ENCODE data around the gene BEND7. TPM values are rescaled to one million over a fixed set of nuclear protein-coding genes. Genes with fewer than 3 reads are reported as not detected.
A peak's percentile ranks its signal among the peaks of the same experiment; 100 is the strongest.

Gene BEND7
- total RNA-seq, result 10 to 100 TPM; 19.2 to 20.4 TPM

DNA sequence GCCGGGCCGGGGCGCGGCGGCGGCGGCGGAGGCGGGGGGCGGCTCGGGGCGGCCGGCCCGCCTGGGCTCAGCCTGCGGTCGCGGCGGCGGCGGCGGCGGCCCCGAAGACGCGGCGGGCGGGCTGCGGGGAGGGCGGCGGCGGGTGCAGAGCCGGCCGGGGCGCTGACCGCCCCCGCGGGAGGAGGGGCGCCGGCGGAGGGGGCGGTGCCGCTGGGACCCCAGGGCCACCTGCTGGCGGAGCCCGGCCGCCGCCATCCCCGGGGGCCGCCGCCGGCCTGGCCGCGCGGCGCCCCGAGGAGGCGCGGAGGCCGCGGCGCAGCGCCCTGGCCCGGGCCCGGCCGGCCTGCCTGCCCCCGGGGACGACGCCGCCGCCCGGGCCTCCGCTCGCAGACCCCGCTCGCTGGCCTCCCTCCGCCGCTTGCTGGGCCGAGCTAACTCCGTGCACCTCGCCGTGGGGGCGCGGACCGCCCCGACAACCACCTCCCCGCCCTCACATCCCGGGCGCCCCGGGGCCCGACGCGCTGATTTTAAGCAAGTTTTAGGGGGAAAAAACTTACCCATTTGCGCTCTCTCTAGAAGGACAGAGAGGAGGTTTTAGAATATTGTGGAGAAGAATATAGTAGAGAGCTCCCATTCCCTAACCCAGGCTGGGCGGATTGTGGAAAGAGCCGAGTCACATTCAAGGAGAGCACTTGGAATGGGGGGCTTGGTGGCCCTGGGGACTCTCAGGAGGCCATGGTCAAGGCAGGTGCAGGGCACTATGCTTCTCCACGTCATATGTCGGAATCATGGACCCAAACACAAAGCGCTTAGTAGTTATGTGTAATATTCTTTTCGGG is at the start of gene BEND7:
TSS of gene BEND7 (minus strand) at position 140 of the 839 bp plus-strand sequence. CDS start 481 bp downstream, outside the sequence.
- H3K36me3 ChIP-seq, result no peaks in the 10 kb centered on the region
- DNase-seq, result peak; percentile 23
- H3K4me1 ChIP-seq, result no peaks in the 10 kb centered on the region
- peak within 1 kb of the TSS; percentile 67 to 77 for H3K9ac ChIP-seq (ENCODE audit: low read depth in 2 of 2, low read length in 2 of 2)
- intact Hi-C loops (cut with DNase I), result no loop called here
- no peaks in the 10 kb centered on the region for H3K27me3 ChIP-seq
- H3K4me3 ChIP-seq, result peak within 1 kb of the TSS; percentile 54
- H3K9me3 ChIP-seq, result no peaks in the 10 kb centered on the region
- H3K27ac ChIP-seq, result no peak within 1 kb of the TSS
- TF ChIP-seq CTCF (IDR thresholded peaks at IDR 0.05), result no peak

- H3K9me3 ChIP-seq, result no peaks in the 10 kb centered on the region
- no peak overlapping the region for H3K4me3 ChIP-seq
- intact Hi-C loops (cut with DNase I), result no loop called here
- no peak overlapping the region for H3K27ac ChIP-seq
- H3K4me1 ChIP-seq, result no peaks in the 10 kb centered on the region
- no peaks in the 10 kb centered on the region for H3K27me3 ChIP-seq
- TF ChIP-seq CTCF (IDR thresholded peaks at IDR 0.05), result no peak
- H3K9ac ChIP-seq (ENCODE audit: low read depth in 2 of 2, low read length in 2 of 2), result no peak overlapping the region
- H3K36me3 ChIP-seq, result no peaks in the 10 kb centered on the region
- DNase-seq, result no peak
These were observed 45.1 kb upstream of the BEND7 start for GRCh38 chr10:13573960-13574359.

DNA sequence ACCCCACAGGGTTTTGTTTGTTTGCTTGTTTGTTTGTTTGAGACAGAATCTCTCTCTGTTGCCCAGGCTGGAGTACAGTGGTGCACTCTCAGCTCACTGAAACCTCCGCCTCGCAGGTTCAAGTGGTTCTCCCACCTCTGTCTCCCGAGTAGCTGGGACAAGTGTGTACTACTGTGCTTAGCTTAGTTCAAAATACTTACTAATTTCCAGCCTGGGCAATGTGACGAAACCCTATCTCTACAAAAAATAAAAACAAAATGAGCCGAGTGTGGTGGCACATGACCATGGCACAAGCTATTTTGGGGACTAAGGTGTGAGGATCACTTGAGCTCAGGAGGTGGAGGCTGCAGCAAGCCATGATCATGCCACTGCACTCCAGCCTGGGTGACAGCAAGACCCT is 42.7 kb upstream of the BEND7 start:
- H3K9me3 ChIP-seq, result no peaks in the 10 kb centered on the region
- no peak overlapping the region for H3K9ac ChIP-seq (ENCODE audit: low read depth in 2 of 2, low read length in 2 of 2)
- no peak overlapping the region for H3K4me3 ChIP-seq
- no peak for TF ChIP-seq CTCF (IDR thresholded peaks at IDR 0.05)
- H3K27me3 ChIP-seq, result no peaks in the 10 kb centered on the region
- intact Hi-C loops (cut with DNase I), result no loop called here
- H3K4me1 ChIP-seq, result no peaks in the 10 kb centered on the region
- H3K36me3 ChIP-seq, result no peaks in the 10 kb centered on the region
- H3K27ac ChIP-seq, result no peak overlapping the region
- DNase-seq, result no peak

DNA sequence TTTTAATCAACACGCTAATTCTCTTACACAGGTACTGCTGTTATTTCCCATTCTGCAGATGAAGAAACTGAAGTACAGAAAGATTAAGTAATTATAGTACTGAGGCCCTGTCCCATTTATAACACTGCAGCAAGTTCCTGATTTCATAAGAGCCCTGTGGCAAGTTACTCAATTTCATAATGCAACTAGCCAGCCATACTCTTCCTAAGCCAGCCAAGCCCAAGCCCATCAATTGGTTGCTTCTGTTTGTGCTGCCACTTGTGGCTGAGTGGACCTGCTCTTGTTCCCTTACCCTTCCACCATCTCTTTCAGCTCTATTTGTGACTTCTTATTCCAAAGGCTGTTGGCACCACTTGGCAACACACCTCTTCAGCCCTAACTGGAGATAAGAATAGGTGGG is 38.2 kb upstream of the BEND7 start:
- H3K9ac ChIP-seq (ENCODE audit: low read depth in 2 of 2, low read length in 2 of 2), result no peak overlapping the region
- no peaks in the 10 kb centered on the region for H3K4me1 ChIP-seq
- no peaks in the 10 kb centered on the region for H3K36me3 ChIP-seq
- DNase-seq, result no peak
- no peaks in the 10 kb centered on the region for H3K9me3 ChIP-seq
- H3K27ac ChIP-seq, result no peak overlapping the region
- TF ChIP-seq CTCF (IDR thresholded peaks at IDR 0.05), result no peak
- H3K27me3 ChIP-seq, result no peaks in the 10 kb centered on the region
- intact Hi-C loops (cut with DNase I), result no loop called here
- no peak overlapping the region for H3K4me3 ChIP-seq

GRCh38 chr10:13564576-13564975 is 35.8 kb upstream of the BEND7 start:
- Histone ChIP-seq H3K27me3 (no peaks in the 10 kb centered on the region), H3K27ac (no peak overlapping the region), H3K9me3 (no peaks in the 10 kb centered on the region), H3K9ac (ENCODE audit: low read depth in 2 of 2, low read length in 2 of 2) (no peak overlapping the region), H3K4me1 (no peaks in the 10 kb centered on the region), H3K4me3 (no peak overlapping the region), H3K36me3 (no peaks in the 10 kb centered on the region)
- no peak for DNase-seq
- intact Hi-C loops (cut with DNase I), result no loop called here
- no peak for TF ChIP-seq CTCF (IDR thresholded peaks at IDR 0.05)
